GM19324 (cell line): ENCODE measurements around the gene ALG9.
"Not testable (repeated sequence)": the region's sequence is repeated elsewhere in the genome, so short reads cannot be mapped to it uniquely, and the experiment has no call there.

Experiments
- ATAC-seq: cut with Tn5 transposase; IDR thresholded peaks from one replicate; pipeline ENCODE4 v1.9.1; 2021; ENCODE audit warnings: mild to moderate bottlenecking, moderate library complexity; ENCODE audit not compliant: unreplicated experiment, low FRiP score

The ALG9 gene

DNA sequence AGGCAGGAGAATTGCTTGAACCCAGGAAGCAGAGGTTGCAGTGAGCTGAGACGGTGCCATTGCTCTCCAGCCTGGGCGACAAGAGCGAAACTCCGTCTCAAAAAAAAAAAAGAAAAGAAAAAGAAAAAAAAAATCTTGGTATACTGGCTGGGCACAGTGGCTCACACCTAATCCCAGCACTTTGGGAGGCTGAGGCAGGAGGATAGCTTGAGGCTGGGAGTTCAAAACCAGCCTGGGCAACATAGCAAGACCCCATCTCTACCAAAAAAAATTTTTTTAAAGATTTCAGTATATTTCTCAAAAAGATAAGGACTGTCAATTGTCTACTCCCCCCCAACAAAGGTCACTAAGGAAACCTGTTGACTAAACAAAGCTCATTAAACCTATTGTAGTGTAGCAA is 13.7 kb upstream of the ALG9 start:
- not testable (repeated sequence) for ATAC-seq

DNA sequence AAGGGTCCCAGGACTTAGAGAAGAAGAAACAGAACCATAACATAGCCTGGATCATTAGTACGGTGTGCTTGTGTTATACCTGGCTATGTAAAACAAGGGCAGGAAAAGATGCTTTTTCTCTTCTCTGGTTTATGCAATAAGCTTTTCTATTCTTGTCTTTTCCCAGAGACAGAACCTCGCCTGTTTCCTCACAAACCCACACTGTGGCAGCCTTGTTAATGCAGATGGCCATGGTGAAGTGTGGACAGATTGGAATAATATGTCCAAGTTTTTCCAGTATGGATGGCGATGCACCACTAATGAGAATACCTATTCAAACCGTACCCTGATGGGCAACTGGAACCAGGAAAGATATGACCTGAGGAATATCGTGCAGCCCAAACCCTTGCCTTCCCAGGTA is 10.8 kb upstream of the ALG9 start:
- ATAC-seq = no peak

DNA sequence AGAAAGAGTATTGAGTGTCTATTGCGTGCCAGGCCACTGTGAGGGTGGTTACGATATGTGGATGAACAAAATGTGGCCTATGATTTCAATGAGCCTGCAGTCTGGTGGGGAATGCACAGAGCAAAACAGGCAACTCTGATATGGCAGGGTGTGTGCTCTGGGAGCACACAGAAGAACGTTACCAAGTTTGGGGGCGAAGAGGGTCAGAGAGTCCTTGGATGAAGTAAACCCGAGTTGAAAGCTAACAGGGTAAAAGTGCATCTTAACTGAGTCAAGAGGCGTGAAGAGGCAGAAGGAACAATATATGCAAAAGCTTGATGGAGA is 8.2 kb upstream of the ALG9 start:
- no peak for ATAC-seq

DNA sequence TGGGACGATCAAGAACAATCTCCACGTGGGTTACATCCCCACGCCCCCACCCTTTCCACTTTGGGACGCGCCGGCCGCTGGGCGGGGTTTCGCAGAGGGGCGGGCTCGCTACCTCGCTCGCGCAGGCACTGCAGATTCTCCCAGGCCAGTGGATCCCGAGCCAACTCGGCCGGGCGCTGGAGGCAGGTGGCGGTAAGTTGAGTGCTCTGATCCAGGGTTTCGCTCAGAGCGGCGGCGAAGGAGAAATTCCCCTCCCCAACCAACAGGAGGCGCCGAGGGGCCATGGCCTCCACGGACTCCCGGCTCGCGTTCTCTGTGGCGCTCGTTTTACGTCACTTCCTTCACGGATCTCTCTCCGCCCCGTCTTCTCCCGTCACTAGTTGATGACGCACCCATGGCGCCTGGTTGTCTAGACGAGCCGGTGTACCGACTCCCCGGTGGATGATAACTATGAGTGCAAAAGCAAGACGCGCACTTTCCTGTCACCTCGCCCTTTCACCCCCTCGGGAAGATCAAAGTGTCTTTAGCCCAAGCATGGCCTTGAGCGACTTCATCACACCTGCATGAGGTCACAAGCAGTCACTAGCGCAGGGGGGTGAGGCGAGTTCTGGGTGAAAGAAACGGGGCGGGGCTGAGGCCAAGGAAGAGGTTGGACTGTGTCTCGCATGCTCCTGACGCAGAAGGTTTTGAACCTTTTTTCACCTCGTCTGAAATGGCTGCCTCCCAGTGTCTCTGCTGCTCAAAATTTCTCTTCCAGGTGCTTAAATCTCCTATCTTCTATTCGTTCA is 7.7 kb upstream of the ALG9 start, which contains the start of the genes CFAP68 and FDXACB1:
Gene CFAP68, plus strand, starts transcription at position 693 of the 788 bp plus-strand sequence. Its CDS starts 20 bp downstream, at position 713.
Gene FDXACB1, minus strand, starts transcription at position 317 of the 788 bp plus-strand sequence. Its CDS starts 33 bp downstream, at position 284.
- peak; percentile 94 for ATAC-seq

DNA sequence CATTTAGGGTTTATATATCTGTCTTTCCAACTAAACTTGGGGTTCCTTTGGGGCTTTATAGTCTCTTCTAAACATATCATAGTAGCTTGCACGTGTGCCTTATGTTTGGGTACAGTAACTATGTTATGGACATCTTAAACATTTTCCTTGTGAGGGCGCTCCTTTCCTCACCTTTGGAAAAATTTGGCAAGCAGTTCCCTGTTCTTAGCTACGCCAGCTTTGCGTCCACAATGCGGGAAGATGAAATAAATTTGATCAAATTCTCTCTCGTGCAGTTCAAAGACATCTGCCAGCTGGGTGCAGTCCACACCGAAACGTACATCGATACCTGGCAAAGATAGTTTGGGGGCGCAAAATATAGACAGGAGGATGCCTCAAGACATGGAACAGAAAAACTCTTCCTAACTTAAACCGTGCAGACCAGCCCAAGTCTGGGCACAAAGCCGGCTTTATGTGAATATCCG is 7.0 kb upstream of the ALG9 start:
- ATAC-seq = no peak

DNA sequence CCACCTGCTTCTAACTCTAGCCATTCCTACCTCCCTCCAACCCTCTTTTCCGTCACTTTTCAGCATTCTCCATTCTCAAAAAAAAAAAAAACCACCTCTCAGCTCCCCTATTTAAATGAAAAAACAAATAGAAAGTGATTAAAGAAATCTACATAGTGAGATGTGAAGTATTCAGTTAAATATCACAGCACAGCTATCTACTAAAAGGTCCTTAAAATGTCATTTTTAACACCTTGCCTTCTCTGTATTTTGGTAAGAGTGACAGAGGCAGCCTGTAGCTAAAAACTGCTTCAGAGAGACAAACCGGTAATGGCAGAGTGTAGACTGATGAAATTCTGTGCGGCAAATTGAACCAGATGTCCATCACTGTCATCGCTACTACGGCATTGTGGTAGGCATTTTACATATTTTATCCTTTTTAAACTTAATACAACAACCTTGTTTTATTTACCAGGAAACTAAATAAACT is 346 bp upstream of the ALG9 start:
- no peak for ATAC-seq

DNA sequence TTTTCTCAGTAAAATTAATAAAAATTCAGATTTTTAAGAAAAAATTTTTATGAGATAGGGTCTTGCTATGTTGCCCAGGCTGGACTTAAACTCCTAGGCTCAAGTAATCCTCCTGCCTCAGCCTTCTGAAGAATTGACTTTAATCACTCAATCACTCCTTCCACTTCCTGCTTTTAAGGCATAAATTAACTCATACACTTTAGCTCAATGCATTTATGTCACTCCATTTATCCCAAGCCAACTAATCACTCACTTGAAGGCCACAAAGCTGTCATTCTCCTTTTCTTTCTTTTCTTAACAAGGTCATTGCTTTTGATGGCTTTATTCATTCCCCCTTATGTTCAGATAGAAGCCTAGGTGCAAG is 877 bp downstream of the ALG9 start:
- no peak for ATAC-seq

DNA sequence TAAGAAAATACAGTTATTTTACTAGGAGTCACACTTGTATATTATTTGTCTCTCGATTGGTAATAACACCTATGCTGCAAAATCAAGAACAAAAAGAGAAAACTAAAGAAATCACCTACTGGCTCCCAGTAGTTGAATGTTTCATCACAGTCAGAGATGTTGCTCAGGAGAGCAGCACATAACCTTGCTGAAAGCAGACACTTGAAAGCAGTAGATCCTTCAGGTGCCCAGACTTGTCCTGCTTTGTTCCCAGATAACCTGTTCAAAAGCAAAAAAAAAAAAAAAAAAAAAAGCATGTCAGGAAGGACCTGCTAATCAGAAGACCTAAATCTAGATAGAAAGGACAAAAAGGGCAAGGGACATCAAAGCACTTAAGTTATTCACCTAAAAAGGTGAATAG is 1.3 kb downstream of the ALG9 start:
- no peak for ATAC-seq

DNA sequence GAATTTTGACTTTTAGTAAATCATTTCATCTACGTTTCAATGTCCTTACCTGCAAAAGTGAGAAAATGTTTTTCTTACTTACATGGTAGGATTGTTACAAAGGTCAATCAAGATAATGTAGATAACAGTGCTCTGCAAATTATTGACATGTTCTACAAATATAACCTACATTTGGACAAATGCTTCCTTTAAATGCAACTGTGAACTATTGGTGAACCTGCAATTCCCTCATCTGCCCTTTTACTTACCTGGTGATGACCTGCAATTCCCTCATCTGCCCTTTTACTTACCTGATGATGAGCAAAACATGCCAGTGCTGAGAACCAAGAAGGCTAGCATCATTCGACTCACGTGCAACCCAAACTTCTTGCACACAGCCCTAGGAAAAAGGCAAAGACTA is 11.1 kb downstream of the ALG9 start:
- no peak for ATAC-seq

DNA sequence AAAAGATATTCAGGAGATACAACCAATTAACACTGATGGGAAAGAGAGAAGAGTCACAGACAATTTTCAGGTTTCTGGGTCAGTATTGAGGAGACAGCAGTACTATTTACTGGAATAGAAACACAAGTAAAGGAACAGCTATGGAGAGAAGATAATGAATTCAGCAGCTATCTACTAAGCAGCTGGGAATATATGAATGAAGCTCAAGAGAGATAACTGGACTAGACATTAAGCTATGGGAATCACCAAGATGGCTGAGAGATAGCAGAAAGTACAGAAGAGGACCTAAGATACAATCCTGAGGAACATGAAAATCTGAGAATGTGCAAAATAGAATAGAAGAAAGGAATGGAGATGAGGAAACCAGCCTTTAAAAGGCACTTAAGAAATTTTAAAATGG is 15.9 kb downstream of the ALG9 start:
- ATAC-seq = no peak

DNA sequence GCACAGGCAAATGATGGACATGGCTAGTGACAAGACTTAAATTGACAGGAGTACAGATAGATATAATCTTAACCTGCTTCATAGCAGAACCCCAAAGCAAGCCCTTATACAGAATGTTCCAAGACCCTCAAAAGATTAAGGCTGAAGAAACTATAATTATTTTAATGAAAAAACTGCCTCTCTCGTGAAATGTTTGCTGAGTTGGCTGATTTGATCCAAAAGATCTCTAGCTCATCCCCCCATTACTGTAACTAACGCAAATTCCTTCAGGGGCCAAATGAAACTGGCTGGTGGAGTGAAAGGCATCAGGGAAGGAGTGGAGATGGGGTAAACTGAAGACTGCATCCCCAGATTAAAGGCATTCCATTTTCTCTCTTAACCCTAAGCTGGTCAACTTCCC is 19.3 kb downstream of the ALG9 start:
- ATAC-seq = no peak

DNA sequence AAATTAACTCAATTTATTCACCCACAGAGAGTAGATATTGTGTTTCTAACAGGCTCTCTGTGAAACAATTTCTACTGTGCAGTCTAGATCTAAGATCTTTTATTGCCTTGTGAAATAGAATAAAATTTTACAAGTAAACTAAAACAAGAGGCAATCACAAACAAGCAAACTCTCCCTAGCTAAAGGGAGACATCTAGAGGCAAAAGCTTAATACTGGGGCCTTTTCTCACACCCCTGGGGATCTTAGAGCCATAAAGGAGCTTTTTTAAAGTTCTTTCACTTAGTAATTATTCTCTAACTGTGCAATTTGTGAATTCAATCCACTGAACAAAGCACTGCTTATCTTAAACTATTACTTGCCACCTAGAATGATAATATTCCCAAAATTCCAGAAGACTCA is 19.7 kb downstream of the ALG9 start:
- ATAC-seq = no peak

DNA sequence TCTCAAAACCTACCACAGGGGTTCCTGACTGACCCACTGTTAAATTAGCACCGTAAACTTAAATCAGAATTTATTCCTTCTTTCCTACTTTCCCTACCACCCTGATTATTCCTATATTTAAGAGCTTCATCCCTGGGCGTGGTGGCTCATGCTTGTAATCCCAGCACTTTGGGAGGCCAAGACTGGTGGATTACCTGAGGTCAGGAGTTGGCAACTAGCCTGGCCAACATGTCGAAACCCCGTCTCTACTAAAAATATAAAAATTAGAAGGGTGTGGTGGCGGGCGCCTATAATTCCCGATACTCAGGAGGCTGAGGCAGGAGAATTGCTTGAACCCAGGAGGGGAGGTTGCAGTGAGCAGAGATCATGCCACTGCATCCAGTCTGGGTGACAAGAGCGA is 20.3 kb downstream of the ALG9 start:
- ATAC-seq = no peak

DNA sequence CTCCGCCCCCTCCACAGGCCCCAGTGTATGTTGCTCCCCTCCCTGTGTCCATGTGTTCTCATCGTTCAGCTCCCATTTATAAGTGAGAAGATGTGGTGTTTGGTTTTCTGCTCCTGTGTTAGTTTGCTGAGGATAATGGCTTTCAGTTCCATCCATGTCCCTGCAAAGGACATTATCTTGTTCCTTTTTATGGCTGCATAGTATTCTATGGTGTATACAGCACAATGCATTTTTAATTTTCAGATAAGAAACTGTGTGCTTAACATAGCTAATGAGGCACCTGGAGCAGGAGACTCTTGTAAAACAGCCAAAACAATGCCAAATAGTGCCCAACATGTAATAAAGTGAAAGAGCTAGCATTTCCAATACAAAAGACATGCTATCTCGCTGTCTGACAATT is 21.8 kb downstream of the ALG9 start:
- no peak for ATAC-seq

DNA sequence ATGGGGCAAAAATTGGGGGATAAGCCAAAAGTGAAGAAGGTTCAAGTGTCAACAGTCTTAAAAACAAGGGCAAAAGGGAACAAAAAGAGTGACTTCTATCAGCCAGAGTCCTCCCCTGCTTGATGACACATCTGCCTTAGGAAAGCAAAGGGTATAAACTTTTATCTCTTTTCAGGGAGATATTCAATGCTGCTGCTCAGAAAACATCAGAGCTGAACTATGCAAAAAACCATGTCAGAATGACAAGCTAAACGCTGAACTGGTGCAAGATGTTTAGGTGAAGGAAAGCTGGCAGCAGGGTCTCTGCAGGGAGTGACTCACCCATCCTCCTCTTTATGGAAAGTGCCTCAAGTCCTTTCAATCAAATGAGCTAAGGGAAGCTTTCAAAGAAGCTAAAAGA is 24.7 kb downstream of the ALG9 start:
- no peak for ATAC-seq

DNA sequence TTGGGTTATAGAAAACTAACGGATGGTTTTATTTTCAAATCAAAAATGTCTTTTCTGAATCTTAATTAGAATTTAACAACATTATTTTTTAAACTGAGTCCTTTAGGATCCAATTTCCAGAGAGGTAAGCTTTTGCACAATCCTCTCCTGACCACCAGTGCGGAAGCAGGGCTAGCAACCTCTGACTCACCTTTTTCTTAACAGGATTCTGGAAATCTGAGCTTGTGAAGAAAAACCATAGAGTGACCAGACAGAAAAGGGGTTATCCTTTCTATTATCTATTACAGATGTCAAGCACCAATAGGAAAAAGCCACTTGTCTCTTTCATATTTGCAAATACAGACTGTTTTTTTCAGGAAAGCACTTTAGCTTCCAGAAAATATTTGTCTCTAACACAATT is 25.3 kb downstream of the ALG9 start:
- ATAC-seq = no peak

DNA sequence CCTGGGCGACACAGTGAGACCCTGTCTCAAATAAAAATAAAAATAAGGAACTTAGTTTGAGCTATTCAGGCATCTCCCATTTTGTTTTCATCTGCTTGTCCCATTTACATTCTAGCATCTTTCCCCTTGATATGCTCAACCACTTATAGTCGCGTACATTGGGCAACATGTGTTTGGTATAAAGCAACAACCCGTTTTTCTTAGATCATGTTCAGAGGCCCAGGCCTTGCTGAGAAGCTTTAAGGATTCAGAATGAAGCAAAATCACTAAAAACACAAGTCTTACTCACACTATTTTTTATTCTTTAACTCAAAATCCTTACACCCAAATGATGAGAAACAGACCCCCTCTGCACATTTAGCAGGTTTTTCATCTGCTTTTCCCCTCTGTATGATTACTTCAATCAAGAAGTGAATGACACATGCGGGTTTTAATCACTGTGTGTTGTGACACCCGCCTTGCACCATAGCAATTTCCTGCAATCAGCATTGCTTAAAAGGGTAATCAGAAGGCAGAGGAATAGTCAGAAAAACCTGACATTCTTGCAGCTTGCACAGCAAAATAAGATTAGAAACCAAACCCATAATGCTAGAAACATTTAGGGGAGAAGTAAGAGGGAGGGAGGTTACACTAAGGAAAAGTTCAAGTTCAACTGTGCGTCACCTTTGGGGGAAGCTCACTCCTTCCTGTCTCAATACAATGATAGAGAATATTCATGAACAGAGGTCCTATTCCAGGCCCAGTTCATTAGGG is 25.9 kb downstream of the ALG9 start:
- no peak for ATAC-seq

DNA sequence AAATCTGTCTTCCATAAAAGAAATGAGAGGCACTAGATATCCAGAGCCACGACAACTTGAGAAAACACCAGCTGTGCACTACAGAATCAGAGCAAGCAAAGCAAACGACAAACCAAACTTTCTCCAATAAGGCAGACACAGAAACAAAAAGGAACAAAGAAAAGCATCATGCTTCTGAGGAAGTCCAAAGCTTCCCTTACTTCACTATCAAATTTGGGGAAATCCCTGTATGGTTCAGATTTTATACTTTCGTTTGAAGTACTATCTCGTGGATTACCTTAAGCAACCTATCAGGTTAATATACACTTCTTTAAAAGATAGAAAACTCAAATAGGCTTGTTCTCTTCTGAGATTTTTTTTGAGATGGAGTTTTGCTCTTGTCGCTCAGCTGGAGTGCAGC is 27.7 kb downstream of the ALG9 start:
- no peak for ATAC-seq

DNA sequence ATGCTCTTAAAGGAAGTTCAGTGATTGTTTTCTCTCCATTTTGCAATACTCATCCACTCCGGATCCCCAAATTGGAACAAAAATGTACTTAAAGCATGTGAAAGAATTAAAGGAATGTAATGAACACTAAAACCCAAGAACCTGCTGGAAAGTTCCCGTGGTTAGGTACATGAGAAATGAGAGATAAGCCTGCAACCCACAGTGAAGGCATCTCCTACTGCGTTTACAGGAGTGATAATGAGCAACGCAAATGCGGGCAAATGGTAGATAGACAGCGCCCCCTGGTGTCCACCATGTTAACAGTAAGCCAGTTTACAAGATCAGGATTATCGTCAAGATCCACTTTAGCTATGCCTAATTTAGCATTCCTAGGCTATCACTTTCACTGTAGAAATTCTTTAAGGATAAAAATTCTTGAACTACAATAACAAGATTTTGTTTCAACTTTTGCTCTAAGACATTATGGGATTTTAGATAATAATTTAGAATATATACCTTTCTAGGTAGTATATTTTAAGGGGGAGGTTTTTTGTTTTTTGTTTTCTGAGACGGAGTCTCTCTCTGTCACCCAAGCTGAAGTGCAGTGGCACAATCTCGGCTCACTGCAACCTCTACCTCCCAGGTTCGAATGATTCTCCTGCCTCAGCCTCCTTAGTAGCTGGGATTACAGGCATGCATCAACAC is 29.9 kb downstream of the ALG9 start:
- ATAC-seq = peak; percentile 55

DNA sequence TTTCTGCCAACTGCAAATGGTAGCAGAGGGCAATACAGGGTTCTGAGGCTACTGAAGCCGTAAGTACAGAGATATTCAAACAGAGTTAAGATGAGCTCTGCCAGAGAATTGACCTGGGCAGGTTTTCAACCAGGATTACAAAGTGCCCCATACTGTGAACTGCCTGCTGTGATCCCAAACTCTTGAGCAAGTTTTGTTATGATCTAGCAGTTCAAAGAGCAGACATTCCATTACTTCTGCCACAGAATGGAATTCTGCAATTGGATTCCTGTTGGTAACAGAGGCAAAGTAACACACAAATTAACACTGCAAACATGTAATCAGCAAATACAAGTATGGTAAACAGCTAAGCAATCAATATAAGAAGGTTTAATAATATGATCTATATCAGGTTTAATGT is 31.2 kb downstream of the ALG9 start:
- no peak for ATAC-seq

DNA sequence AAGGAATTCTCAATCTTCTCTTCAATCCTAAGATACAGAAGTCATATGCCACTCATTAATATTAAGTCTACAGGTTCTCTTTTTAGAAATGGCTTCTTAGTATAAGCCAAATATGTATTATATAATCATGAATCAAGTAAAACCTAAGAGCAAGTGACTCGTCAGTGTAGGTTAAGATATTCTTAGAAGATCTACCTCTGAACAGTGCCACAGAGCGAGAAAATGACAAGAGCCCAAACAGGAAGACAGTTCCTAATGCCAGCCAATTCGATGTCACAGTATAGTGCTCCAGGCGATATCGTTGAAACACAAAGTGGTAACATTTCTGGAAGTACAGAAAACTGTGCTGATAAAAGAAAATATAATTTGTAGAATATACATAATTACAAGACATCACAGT is 33.3 kb downstream of the ALG9 start:
- no peak for ATAC-seq
